Memory B cell (primary cell): ENCODE results near the gene CHRD.

Experiments used
- ATAC-seq: fragments of 150-1000 bp; cut with Tn5 transposase; 2 replicates; pipeline ENCODE4 v1.10.0; 2021; ENCODE audit warnings: low read depth, mild to moderate bottlenecking, moderate library complexity
- DNase-seq, 2 donors: peaks; one replicate each; pipeline ENCODE4 v3.0.0; 2022; ENCODE audit warnings: low spot score in 2 of 2
- H3K27ac Mint-ChIP-seq: one replicate; pipeline ENCODE4 v1.8.0; 2022; ENCODE audit warnings: mild to moderate bottlenecking, moderate library complexity, mixed read lengths
- H3K27me3 Mint-ChIP-seq: one replicate; pipeline ENCODE4 v1.8.0; 2022; ENCODE audit warnings: mixed read lengths
- H3K36me3 Mint-ChIP-seq: one replicate; pipeline ENCODE4 v1.8.0; 2022; ENCODE audit warnings: mild to moderate bottlenecking, mixed read lengths
- H3K4me1 Mint-ChIP-seq: one replicate; pipeline ENCODE4 v1.8.0; 2022; ENCODE audit warnings: mixed read lengths
- H3K4me3 Mint-ChIP-seq: one replicate; pipeline ENCODE4 v1.8.0; 2022; ENCODE audit warnings: mild to moderate bottlenecking, moderate library complexity, mixed read lengths
- H3K9me3 Mint-ChIP-seq: one replicate; pipeline ENCODE4 v1.8.0; 2022; ENCODE audit warnings: mixed read lengths

Gene CHRD

DNA sequence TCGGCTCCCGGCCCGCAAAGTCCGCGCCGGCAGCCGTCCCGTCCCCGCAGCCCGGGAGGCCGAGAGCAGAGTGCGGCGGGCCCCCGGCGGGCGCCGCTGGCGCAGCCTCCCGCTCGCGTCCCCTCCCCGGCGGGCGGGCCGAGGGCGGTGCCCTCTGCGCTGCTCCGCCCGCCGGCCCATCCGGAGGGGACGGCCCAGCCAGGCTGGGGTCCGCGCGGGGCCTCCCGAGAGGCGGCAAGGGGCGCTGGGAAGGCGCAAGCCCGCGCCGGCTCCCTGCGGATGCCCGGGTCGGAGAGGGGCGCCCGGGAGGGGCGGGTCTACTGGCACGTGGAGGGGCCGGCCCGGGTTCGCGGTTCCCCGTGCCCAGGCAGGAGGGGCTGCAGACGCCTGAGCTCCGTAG, 18.3 kb upstream of the CHRD start, which contains the start of the genes CLCN2 and POLR2H:
CLCN2 (minus strand) TSS at position 74 of the 400 bp plus-strand sequence. CDS start 126 bp downstream, outside the sequence.
POLR2H (plus strand) TSS at position 179 of the 400 bp plus-strand sequence. CDS start 1,783 bp downstream, outside the sequence.
- H3K4me3 Mint-ChIP-seq, result peak within 1 kb of the TSS; percentile 96
- H3K27ac Mint-ChIP-seq, result peak within 1 kb of the TSS; percentile 88
- peak; percentile 10 for ATAC-seq
- peak; percentile 36 to 52 for DNase-seq
- no peaks in the 10 kb centered on the region for H3K9me3 Mint-ChIP-seq
- H3K4me1 Mint-ChIP-seq, result peaks cover 28% of the 10 kb centered on the region
- H3K36me3 Mint-ChIP-seq, result peaks cover 7% of the 10 kb centered on the region
- no peaks in the 10 kb centered on the region for H3K27me3 Mint-ChIP-seq

DNA sequence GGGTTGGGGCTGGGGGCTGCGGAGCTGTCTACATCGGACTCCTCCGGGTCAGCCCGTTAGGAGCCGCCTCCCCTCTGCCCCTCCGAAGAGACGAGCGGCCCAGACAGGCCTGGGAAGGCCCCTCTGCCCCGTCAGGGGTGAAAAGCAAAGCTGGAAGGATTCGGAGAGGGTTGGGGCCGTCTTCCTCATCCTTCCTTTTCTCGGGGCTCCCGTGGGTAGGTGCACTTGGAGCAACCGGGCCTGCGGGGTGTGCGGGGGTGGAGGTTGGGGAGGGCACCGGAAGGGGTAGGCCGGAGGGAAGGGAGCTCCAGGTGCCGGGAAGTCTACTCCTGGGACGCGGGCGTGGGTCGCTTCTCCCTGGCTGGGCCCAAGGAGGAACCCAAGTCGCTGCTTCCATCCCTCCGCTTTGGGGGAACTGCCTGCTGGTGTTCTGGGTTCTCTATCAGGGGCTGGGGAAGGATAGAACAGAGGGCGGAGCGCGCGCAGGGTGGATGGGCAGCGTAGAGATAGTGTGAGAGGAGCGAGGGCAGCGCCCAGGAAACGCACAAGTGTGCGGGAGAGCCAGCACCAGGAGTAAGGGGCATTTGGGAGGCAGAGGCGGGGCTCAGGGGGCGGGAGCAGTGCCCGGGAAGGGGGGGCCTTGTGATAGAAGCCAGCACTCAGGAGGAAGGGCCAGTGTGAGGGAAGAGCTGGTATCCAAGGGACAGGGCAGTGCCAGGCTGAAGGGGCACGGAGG, 17.8 kb upstream of the CHRD start:
- ATAC-seq, result peak; percentile 8
- peaks cover 28% of the 10 kb centered on the region for H3K4me1 Mint-ChIP-seq
- DNase-seq, result peak in 1 of 2 donors; percentile 44

DNA sequence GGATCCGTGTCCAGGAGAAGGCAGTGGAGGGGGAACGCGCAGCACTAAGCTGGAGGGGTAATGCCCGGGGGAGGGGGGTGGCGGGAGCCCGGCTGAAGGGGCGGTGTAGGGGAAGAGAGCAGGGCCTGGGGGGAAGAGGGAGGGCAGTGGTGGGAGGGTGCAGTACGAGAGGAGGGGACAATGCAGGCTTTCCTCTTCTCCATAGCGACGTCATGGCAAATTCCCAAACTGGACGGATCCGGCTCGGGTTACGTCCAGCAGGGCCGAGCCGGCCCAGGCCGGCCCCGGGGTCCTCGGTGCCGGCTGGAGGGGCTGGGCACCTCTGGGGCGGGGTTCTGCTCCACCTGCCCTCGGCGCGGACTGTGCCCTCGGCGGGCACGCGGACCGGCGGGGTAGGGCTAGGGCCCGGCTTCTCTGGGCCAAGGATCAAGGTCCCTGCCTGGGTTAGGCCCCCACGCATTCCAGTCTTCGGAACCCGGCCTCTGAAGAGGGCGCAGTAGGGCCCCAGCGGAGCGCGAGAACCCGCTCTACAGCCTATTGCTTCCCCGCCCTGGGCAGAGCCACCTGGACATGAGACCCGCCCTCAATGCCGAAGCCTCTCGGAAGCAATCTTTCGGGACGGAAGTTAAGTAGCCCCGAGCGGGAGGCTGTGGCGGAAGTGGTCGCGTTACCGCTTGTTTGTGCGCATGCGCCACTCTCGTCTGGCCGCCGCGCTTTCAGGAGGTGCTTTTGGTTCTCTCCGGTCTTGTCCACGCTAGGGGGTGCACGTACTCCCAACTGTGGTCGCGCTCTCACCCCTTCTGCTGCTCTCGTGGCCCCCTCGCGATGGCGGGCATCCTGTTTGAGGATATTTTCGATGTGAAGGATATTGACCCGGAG, 16.9 kb upstream of the CHRD start:
- Mint-ChIP-seq H3K36me3 (peaks cover 10% of the 10 kb centered on the region), H3K27me3 (no peaks in the 10 kb centered on the region), H3K27ac (peak overlapping the region; percentile 89), H3K4me3 (peak overlapping the region; percentile 98), H3K9me3 (no peaks in the 10 kb centered on the region), H3K4me1 (peaks cover 28% of the 10 kb centered on the region)
- DNase-seq, result peak; percentile 85 to 93
- ATAC-seq, result peak; percentile 87

More for the DNA sequence above, 17.8 kb upstream of the CHRD start:
- Mint-ChIP-seq H3K27me3 (no peaks in the 10 kb centered on the region), H3K36me3 (peaks cover 7% of the 10 kb centered on the region), H3K27ac (peak overlapping the region; percentile 88), H3K9me3 (no peaks in the 10 kb centered on the region), H3K4me3 (peak overlapping the region; percentile 96)

GRCh38 chr3:184366619-184367289, 13.1 kb upstream of the CHRD start:
- no peak for ATAC-seq
- Mint-ChIP-seq H3K36me3 (peaks cover 20% of the 10 kb centered on the region), H3K4me3 (no peak overlapping the region)

DNA sequence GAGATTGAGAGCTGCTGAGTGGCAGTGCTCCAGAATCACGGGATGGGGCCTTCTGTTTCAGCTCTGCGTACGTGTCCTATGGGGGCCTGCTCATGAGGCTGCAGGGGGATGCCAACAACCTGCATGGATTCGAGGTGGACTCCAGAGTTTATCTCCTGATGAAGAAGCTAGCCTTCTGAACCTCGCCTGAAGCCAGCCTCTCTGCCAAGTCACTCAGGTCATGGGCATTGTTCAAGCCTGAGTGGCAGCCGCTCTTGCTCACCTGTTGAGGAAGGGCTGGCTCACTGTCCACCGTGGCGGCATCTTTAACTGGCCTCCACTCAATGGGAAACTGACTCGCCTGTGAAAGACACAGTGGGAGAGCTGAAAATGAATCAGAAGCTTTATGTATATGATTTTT, 11.7 kb upstream of the CHRD start:
- H3K4me1 Mint-ChIP-seq, result peaks cover 17% of the 10 kb centered on the region
- ATAC-seq, result no peak
- H3K36me3 Mint-ChIP-seq, result peaks cover 20% of the 10 kb centered on the region
- no peak for DNase-seq
- H3K4me3 Mint-ChIP-seq, result no peak overlapping the region
- no peak overlapping the region for H3K27ac Mint-ChIP-seq
- H3K27me3 Mint-ChIP-seq, result no peaks in the 10 kb centered on the region
- H3K9me3 Mint-ChIP-seq, result no peaks in the 10 kb centered on the region

More at GRCh38 chr3:184366619-184367289, 13.1 kb upstream of the CHRD start:
- Mint-ChIP-seq H3K9me3 (no peaks in the 10 kb centered on the region), H3K4me1 (peaks cover 22% of the 10 kb centered on the region), H3K27me3 (no peaks in the 10 kb centered on the region), H3K27ac (no peak overlapping the region)
- no peak for DNase-seq

GRCh38 chr3:184368586-184369183, 11.2 kb upstream of the CHRD start:
- H3K36me3 Mint-ChIP-seq, result peaks cover 20% of the 10 kb centered on the region
- ATAC-seq (no peak), DNase-seq (no peak)
- no peak overlapping the region for H3K27ac Mint-ChIP-seq
- no peaks in the 10 kb centered on the region for H3K27me3 Mint-ChIP-seq
- no peaks in the 10 kb centered on the region for H3K9me3 Mint-ChIP-seq
- H3K4me1 Mint-ChIP-seq, result peaks cover 12% of the 10 kb centered on the region
- no peak overlapping the region for H3K4me3 Mint-ChIP-seq

DNA sequence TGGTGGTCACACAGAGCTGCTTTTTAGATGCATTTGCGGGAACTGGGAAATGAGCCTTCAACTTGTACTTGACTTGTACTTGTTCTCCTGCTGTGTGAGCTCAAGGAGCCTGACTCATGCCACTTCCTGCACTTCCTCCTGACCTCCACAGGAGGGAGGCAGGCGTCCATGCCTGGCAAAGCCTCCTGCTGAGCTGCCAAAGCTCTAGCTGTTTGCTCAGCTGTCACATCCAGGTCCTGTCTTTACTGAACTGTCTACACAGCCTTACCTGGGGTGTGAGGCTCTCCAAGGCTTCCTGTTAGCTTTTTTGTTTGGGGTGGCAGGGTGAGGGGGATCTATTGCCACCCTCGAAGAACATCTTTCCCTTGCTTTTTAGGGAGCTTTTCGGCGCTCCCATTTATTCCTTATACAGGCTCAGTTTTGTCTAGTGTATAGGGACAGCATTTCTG, 8.3 kb upstream of the CHRD start:
- no peaks in the 10 kb centered on the region for H3K9me3 Mint-ChIP-seq
- peak in 1 of 2 donors; percentile 38 for DNase-seq
- H3K4me3 Mint-ChIP-seq, result no peak overlapping the region
- no peak overlapping the region for H3K27ac Mint-ChIP-seq
- H3K36me3 Mint-ChIP-seq, result peaks cover 12% of the 10 kb centered on the region
- no peaks in the 10 kb centered on the region for H3K4me1 Mint-ChIP-seq
- ATAC-seq, result peak; percentile 85
- H3K27me3 Mint-ChIP-seq, result peaks cover 6% of the 10 kb centered on the region

DNA sequence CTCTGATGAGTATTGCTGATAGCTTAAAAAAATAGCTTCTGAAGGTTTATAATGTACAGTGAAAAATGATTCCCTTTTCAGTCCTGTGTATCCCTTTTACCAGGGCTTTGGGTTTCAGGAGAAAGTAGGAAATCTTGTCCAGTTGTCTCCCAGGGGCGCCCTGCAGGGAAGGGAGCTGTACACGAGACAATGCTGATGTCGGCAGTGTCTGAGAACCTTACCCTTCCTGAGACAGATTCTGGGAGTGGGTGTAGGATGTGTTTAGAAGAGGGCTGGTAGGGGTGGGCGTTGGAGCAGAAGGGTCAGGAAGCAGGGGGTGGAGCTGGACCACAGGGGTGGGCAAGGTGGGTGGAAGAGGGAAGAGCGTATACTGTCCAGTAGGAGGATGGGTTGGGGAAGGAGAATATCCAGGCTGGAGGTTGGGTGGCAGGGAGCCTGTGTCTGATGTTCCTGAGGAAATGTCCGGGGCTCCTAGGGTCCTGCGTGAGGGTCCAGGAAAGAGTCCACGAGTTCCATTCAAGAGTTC, 7.5 kb upstream of the CHRD start:
- DNase-seq, result no peak
- Mint-ChIP-seq H3K4me3 (no peak overlapping the region), H3K4me1 (no peaks in the 10 kb centered on the region), H3K9me3 (no peaks in the 10 kb centered on the region), H3K36me3 (peaks cover 12% of the 10 kb centered on the region), H3K27ac (no peak overlapping the region), H3K27me3 (peaks cover 10% of the 10 kb centered on the region)
- no peak for ATAC-seq

GRCh38 chr3:184372911-184373310, 6.9 kb upstream of the CHRD start:
- H3K9me3 Mint-ChIP-seq, result no peaks in the 10 kb centered on the region
- no peak for DNase-seq

DNA sequence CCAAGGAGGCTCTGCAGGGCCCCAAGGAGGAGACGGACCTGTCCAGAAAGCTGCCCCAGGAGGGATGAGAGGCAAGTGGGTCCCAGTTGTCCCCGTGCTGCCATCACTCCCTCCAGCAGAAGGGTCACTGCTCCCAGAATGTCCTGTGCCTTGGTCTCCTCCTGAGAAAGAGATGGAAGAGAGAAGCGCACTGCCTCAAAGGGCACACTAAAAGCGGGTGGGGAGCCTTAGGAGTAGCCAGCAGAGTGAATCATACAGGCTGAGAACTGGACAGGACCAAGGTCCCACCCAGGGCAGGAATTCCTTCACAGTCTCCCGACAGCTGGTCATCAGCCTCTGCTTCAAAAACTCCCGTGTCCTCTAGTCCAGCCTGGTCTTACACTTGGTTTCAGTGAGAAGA, 6.4 kb upstream of the CHRD start:
- H3K9me3 Mint-ChIP-seq, result no peaks in the 10 kb centered on the region
- H3K27me3 Mint-ChIP-seq, result peaks cover 17% of the 10 kb centered on the region
- peaks cover 8% of the 10 kb centered on the region for H3K36me3 Mint-ChIP-seq
- no peak overlapping the region for H3K4me3 Mint-ChIP-seq
- ATAC-seq (no peak), DNase-seq (no peak)
- H3K4me1 Mint-ChIP-seq, result no peaks in the 10 kb centered on the region
- no peak overlapping the region for H3K27ac Mint-ChIP-seq

More at GRCh38 chr3:184372911-184373310, 6.9 kb upstream of the CHRD start:
- H3K27ac Mint-ChIP-seq, result no peak overlapping the region
- no peak overlapping the region for H3K4me3 Mint-ChIP-seq
- ATAC-seq, result no peak
- H3K36me3 Mint-ChIP-seq, result peaks cover 9% of the 10 kb centered on the region
- H3K27me3 Mint-ChIP-seq, result peaks cover 15% of the 10 kb centered on the region
- H3K4me1 Mint-ChIP-seq, result no peaks in the 10 kb centered on the region

DNA sequence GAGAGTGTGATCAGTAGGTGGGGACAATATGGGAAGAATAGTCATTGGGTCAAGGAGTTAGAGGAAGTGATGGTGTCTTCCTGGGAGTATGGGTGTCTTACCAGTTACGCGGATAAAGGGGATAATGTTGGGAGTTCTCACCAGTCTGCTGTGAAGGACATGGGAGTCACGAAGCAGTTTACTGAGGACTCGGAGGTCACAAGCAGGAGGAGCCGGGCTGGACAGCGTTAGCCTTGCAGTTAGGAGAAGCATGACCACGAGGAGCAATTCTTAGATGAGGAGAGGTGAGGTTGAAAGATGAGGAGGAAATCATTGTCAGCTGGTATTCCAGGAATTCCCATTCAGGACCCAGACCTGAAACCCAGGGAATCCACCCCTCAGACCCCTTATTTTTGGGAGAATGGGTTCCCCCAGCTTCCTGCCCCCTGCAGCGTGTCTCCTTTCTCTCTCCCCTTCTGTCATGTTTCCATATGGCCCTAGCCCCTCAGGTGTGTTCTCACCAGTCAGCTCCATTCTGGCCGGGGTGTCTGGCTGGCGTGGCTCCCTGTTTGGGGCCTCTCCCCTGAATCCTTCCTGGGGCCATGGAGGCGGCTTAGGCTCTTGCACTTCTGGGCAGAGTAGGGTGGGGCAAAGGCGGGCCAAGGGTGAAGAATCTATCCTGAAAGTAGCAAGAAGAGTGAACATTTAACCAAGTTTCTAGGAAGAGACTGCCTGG, 4.0 kb upstream of the CHRD start:
- DNase-seq (no peak), ATAC-seq (no peak)
- no peak overlapping the region for H3K27ac Mint-ChIP-seq
- peaks cover 4% of the 10 kb centered on the region for H3K4me1 Mint-ChIP-seq
- H3K27me3 Mint-ChIP-seq, result peaks cover 27% of the 10 kb centered on the region
- no peaks in the 10 kb centered on the region for H3K9me3 Mint-ChIP-seq
- no peaks in the 10 kb centered on the region for H3K36me3 Mint-ChIP-seq
- H3K4me3 Mint-ChIP-seq, result no peak overlapping the region

DNA sequence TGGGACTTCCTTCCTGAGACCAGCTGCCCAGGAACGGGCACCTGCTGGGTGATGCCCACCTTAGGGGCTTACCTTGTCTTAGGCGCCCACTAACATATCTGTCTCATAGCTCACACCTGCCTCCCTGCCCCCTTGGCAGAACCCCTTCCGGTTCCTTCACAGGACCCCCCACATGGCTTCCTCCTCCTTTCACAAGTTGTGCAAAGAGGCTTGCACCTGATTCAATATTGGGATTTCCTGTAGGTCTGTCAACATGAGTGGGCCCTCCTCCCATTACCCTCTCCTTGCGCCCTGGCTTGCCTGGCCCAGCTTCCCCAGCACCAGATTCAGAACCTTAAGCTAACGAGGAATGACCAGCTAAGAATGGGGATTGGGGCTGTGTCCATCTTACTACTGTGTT, 2.5 kb upstream of the CHRD start:
- peaks cover 30% of the 10 kb centered on the region for H3K27me3 Mint-ChIP-seq
- H3K27ac Mint-ChIP-seq, result no peak overlapping the region
- no peaks in the 10 kb centered on the region for H3K36me3 Mint-ChIP-seq
- H3K4me1 Mint-ChIP-seq, result peaks cover 5% of the 10 kb centered on the region
- no peaks in the 10 kb centered on the region for H3K9me3 Mint-ChIP-seq
- no peak overlapping the region for H3K4me3 Mint-ChIP-seq
- no peak for DNase-seq
- ATAC-seq, result no peak
